Trophoblast cell (in vitro differentiated cells and primary cell): ENCODE results near the gene TEKT5.

ENCODE experiments used
- DNase-seq, 2 donors: peaks; one replicate each; pipeline ENCODE4 v3.0.0-alpha.2; 2016
- H2AFZ ChIP-seq: 2 replicates; pipeline ENCODE4 v1.6.1; 2013; ENCODE audit warnings: low read length, moderate library complexity, mild to moderate bottlenecking; ENCODE audit not compliant: insufficient read depth, poor library complexity
- H2AK5ac ChIP-seq: 2 replicates; pipeline ENCODE4 v1.6.1; 2013; ENCODE audit warnings: mild to moderate bottlenecking, low read length
- H2BK120ac ChIP-seq: 2 replicates; pipeline ENCODE4 v1.6.1; 2013; ENCODE audit warnings: low read length, mild to moderate bottlenecking, moderate library complexity; ENCODE audit not compliant: insufficient read depth, poor library complexity
- H2BK12ac ChIP-seq: 2 replicates; pipeline ENCODE4 v1.6.1; 2013; ENCODE audit warnings: mild to moderate bottlenecking, low read length, moderate library complexity
- H2BK5ac ChIP-seq: 2 replicates; pipeline ENCODE4 v1.6.1; 2013; ENCODE audit warnings: low read length, low read depth, moderate library complexity, mild to moderate bottlenecking; ENCODE audit not compliant: poor library complexity
- H3K14ac ChIP-seq: 2 replicates; pipeline ENCODE4 v1.6.1; 2013; ENCODE audit warnings: mild to moderate bottlenecking, low read length
- H3K18ac ChIP-seq: 2 replicates; pipeline ENCODE4 v1.6.1; 2013; ENCODE audit warnings: mild to moderate bottlenecking, low read length
- H3K23ac ChIP-seq: 2 replicates; pipeline ENCODE4 v1.6.1; 2013; ENCODE audit warnings: low read length
- H3K27ac ChIP-seq: 2 replicates; pipeline ENCODE4 v1.5.1; 2013; ENCODE audit warnings: low read depth, mild to moderate bottlenecking, inconsistent platforms, low read length, moderate library complexity
- H3K27me3 ChIP-seq: 2 replicates; pipeline ENCODE4 v1.6.1; 2013; ENCODE audit warnings: inconsistent platforms, mild to moderate bottlenecking, low read length, moderate library complexity; ENCODE audit not compliant: insufficient read depth
- H3K36me3 ChIP-seq, 2 experiments: 1 replicate in 1 of 2; 2 replicates in 1 of 2; pipeline ENCODE4 v1.6.1; 2013; ENCODE audit warnings: low read length in 2 of 2, mild to moderate bottlenecking in 2 of 2, moderate library complexity in 1 of 2; ENCODE audit not compliant: insufficient read depth in 2 of 2, control insufficient read depth in 1 of 2
- H3K4ac ChIP-seq: 2 replicates; pipeline ENCODE4 v1.6.1; 2013; ENCODE audit warnings: low read depth, mild to moderate bottlenecking, low read length, moderate library complexity
- H3K4me1 ChIP-seq, 2 experiments: 1 replicate in 1 of 2; 2 replicates in 1 of 2; pipeline ENCODE4 v1.6.1; 2013; ENCODE audit warnings: low read length in 2 of 2, mild to moderate bottlenecking in 2 of 2, moderate library complexity in 1 of 2; ENCODE audit not compliant: insufficient read depth in 2 of 2, control insufficient read depth in 1 of 2
- H3K4me2 ChIP-seq: 2 replicates; pipeline ENCODE4 v1.6.1; 2013; ENCODE audit warnings: inconsistent platforms, mild to moderate bottlenecking, low read length, moderate library complexity
- H3K4me3 ChIP-seq: 2 replicates; pipeline ENCODE4 v1.5.1; 2013; ENCODE audit warnings: mild to moderate bottlenecking, low read depth, low read length, inconsistent platforms
- H3K79me1 ChIP-seq: one replicate; pipeline ENCODE4 v1.6.1; 2013; ENCODE audit warnings: low read length
- H3K79me2 ChIP-seq: 2 replicates; pipeline ENCODE4 v1.6.1; 2013; ENCODE audit warnings: low read length, mild to moderate bottlenecking; ENCODE audit not compliant: control insufficient read depth, insufficient read depth, poor library complexity
- H3K9ac ChIP-seq: 2 replicates; pipeline ENCODE4 v1.6.1; 2013; ENCODE audit warnings: mild to moderate bottlenecking, low read length
- H3K9me3 ChIP-seq: 2 replicates; pipeline ENCODE4 v1.6.1; 2013; ENCODE audit warnings: low read depth, mild to moderate bottlenecking, control low read depth, inconsistent platforms, low read length; ENCODE audit not compliant: insufficient read depth
- H4K12ac ChIP-seq: 2 replicates; pipeline ENCODE4 v1.6.1; 2013; ENCODE audit warnings: low read depth, mild to moderate bottlenecking, low read length, moderate library complexity
- H4K8ac ChIP-seq: 2 replicates; pipeline ENCODE4 v1.6.1; 2013; ENCODE audit warnings: low read depth, mild to moderate bottlenecking, low read length, moderate library complexity
- H4K91ac ChIP-seq: one replicate; pipeline ENCODE4 v1.6.1; 2013; ENCODE audit warnings: low read depth, mild to moderate bottlenecking, low read length, moderate library complexity
- WGBS: extraction: QIAGEN DNeasy Blood & Tissue Kit; methylation state at CpG from one replicate; pipeline ENCODE4 v1.1.7; 2013; ENCODE audit warnings: missing lambda C conversion rate; ENCODE audit not compliant: insufficient read length, insufficient coverage; ENCODE audit errors: extremely low coverage; 5-methylcytosine and 5-hydroxymethylcytosine counted together

TEKT5 gene

DNA sequence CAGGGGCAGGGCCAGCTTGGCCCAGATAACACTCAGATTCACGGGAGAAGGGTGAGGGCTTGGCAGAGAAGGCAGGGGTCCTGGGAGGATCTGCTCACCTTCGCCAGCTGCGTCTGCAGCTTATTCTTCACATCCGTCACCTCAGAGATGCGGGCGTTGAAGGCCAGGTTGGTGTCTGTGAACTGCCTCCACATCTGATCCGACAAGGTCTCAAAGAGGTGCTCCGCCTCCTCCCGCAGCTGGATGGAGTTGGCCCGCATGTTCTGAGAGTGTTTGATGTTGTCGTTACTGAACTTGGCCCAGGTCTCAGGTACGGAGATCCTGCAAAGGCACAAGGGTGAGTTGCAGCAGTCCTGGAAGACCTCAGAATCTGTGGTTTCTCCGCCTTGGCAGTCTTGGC lies 18.9 kb downstream of the TEKT5 start:
- H3K4ac ChIP-seq = no peak overlapping the region
- H3K9ac ChIP-seq = no peak overlapping the region
- WGBS = no CpG with 5 or more reads among the region's 13 CpGs
- H2BK120ac ChIP-seq = no peak overlapping the region
- no peak overlapping the region for H4K8ac ChIP-seq
- no peak overlapping the region for H3K23ac ChIP-seq
- no peak overlapping the region for H4K12ac ChIP-seq
- peak; percentile 75 to 86 for DNase-seq
- H3K4me2 ChIP-seq = no peak overlapping the region
- no peaks in the 10 kb centered on the region for H3K79me2 ChIP-seq
- H2BK5ac ChIP-seq = no peak overlapping the region
- H3K4me1 ChIP-seq = no peaks in the 10 kb centered on the region
- H3K18ac ChIP-seq = no peak overlapping the region
- no peak overlapping the region for H2AK5ac ChIP-seq
- no peaks in the 10 kb centered on the region for H3K9me3 ChIP-seq
- no peak overlapping the region for H4K91ac ChIP-seq
- no peaks in the 10 kb centered on the region for H3K27me3 ChIP-seq
- H3K14ac ChIP-seq = no peak overlapping the region
- H3K27ac ChIP-seq = no peak overlapping the region
- H3K4me3 ChIP-seq = no peak overlapping the region
- H2AFZ ChIP-seq = no peak overlapping the region
- H3K36me3 ChIP-seq = no peaks in the 10 kb centered on the region
- no peaks in the 10 kb centered on the region for H3K79me1 ChIP-seq
- H2BK12ac ChIP-seq = no peak overlapping the region

- no peaks in the 10 kb centered on the region for H3K4me1 ChIP-seq
- no peak overlapping the region for H3K4ac ChIP-seq
- H3K27me3 ChIP-seq = no peaks in the 10 kb centered on the region
- no peak overlapping the region for H4K8ac ChIP-seq
- no peak overlapping the region for H3K4me2 ChIP-seq
- H3K79me1 ChIP-seq = no peaks in the 10 kb centered on the region
- H3K79me2 ChIP-seq = no peaks in the 10 kb centered on the region
- no CpG with 5 or more reads among the region's 11 CpGs for WGBS
- no peak overlapping the region for H3K18ac ChIP-seq
- H4K91ac ChIP-seq = no peak overlapping the region
- no peak overlapping the region for H3K23ac ChIP-seq
- no peak for DNase-seq
- no peak overlapping the region for H3K9ac ChIP-seq
- H3K27ac ChIP-seq = no peak overlapping the region
- H3K4me3 ChIP-seq = no peak overlapping the region
- H2BK5ac ChIP-seq = no peak overlapping the region
- H2BK120ac ChIP-seq = no peak overlapping the region
- H2BK12ac ChIP-seq = no peak overlapping the region
- H3K36me3 ChIP-seq = no peaks in the 10 kb centered on the region
- H3K14ac ChIP-seq = no peak overlapping the region
- H2AFZ ChIP-seq = no peak overlapping the region
- no peaks in the 10 kb centered on the region for H3K9me3 ChIP-seq
- H4K12ac ChIP-seq = no peak overlapping the region
- H2AK5ac ChIP-seq = no peak overlapping the region
Measured at GRCh38 chr16:10675216-10675615, 19.5 kb downstream of the TEKT5 start.

DNA sequence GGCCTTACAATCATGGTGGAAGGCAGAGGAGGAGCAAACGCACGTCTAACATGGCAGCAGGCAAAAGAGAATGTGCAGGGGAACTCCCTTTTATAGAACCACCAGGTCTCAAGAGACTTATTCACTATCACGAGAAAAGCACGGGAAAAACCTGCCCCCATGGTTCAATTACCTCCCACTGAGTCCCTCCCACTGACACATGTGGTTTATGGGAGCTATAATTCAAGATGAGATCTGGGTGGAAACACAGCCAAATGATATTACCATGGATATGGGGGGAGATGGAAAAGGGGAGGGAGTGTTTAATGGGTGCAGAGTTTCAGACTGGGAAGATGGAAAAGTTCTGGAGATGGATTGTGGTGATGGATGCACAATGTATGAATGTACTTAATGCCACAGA lies 23.0 kb downstream of the TEKT5 start:
- no peak overlapping the region for H3K4ac ChIP-seq
- H2BK120ac ChIP-seq = no peak overlapping the region
- H3K23ac ChIP-seq = no peak overlapping the region
- no peaks in the 10 kb centered on the region for H3K79me2 ChIP-seq
- H4K12ac ChIP-seq = no peak overlapping the region
- H3K18ac ChIP-seq = no peak overlapping the region
- no peak overlapping the region for H3K4me2 ChIP-seq
- H2AFZ ChIP-seq = no peak overlapping the region
- H3K4me3 ChIP-seq = no peak overlapping the region
- no peak overlapping the region for H4K91ac ChIP-seq
- H2BK5ac ChIP-seq = no peak overlapping the region
- no peak overlapping the region for H3K14ac ChIP-seq
- H3K9me3 ChIP-seq = peaks cover 1% of the 10 kb centered on the region
- H3K27ac ChIP-seq = no peak overlapping the region
- H3K36me3 ChIP-seq = no peaks in the 10 kb centered on the region
- H2AK5ac ChIP-seq = no peak overlapping the region
- H2BK12ac ChIP-seq = no peak overlapping the region
- no peaks in the 10 kb centered on the region for H3K4me1 ChIP-seq
- DNase-seq = no peak
- no peak overlapping the region for H3K9ac ChIP-seq
- H3K79me1 ChIP-seq = no peaks in the 10 kb centered on the region
- no peaks in the 10 kb centered on the region for H3K27me3 ChIP-seq
- WGBS = no CpG with 5 or more reads among the region's 4 CpGs
- no peak overlapping the region for H4K8ac ChIP-seq

GRCh38 chr16:10669791-10670190 lies 24.9 kb downstream of the TEKT5 start:
- Histone ChIP-seq H3K36me3 (no peaks in the 10 kb centered on the region), H3K79me2 (no peaks in the 10 kb centered on the region), H3K9ac (no peak overlapping the region), H3K27ac (no peak overlapping the region), H4K91ac (no peak overlapping the region), H3K79me1 (no peaks in the 10 kb centered on the region), H3K18ac (no peak overlapping the region), H3K4me2 (no peak overlapping the region), H3K23ac (no peak overlapping the region), H3K4ac (no peak overlapping the region), H3K4me3 (no peak overlapping the region), H3K4me1 (no peaks in the 10 kb centered on the region), H4K8ac (no peak overlapping the region), H2BK120ac (no peak overlapping the region), H3K9me3 (peaks cover 1% of the 10 kb centered on the region), H4K12ac (no peak overlapping the region), H2AK5ac (no peak overlapping the region), H3K27me3 (no peaks in the 10 kb centered on the region), H2BK12ac (no peak overlapping the region), H3K14ac (no peak overlapping the region), H2AFZ (no peak overlapping the region), H2BK5ac (no peak overlapping the region)
- no peak for DNase-seq
- no CpG with 5 or more reads among the region's 4 CpGs for WGBS
